ENCODE results near the gene MICAL3.

Gene MICAL3

DNA sequence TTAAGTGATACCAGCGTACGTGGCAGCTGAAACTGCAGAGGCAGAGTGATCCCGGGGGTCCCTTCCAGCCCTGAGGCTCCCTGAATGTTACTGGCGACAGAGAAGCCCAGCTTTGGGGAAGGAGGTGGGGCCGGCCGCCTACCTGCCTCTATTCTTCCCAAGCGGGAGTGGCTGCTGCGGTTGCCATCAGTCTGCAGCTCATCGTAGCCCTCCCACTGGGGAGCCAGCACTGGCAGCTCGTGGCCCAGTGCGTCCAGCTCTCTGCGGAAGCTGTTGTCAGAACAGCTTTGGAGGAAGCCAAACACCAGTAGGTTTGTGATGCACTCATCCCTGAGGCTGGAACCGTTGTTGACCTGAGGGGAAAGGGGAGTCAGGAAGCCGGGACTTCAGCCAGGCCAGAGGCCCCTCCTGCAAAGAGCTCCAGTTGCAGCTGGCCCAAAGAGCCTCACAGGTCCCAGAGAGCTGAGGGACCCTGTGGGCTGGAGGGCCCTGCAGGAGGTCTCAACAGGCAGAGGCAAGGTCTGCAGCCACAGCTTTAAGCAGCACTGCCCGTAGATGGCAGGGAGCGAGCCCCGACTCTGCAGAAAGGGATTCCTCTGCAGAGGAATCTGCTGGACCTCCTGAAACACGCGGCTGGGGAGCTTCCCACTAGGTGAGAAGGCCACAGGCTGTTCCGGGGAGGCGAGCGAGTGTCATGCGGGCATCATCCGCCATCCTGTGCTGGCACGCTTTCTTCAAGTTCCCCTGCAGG lies 280.5 kb downstream of the MICAL3 start:
- H3K27ac Mint-ChIP-seq (ENCODE audit: low read depth) = no peak overlapping the region

DNA sequence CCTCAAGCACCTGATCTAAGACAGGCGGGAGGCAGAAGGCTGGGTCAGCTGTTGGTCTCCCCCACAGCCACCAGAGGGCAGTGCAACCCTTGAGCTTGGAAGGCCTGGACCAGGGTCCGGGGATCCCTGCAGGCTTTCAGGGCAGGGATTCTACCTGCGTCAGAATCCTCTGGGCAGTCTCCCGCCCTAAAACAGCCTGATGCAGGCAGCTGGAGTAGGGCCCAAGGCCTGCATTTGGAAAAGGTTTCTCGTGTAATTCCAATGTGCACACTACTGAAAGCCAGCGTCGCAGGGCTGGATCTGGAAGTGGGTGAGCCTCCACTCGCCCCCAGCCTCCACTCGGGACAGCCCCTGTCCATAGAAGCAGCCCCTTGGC lies 281.8 kb downstream of the MICAL3 start:
- H3K4me3 Mint-ChIP-seq = no peak overlapping the region
- H3K9me3 Mint-ChIP-seq = no peaks in the 10 kb centered on the region
- ATAC-seq (replicated peaks; ENCODE audit: extremely low read depth, poor library complexity, severe bottlenecking) = peak; percentile 58

More for the DNA sequence above, 280.5 kb downstream of the MICAL3 start:
- Mint-ChIP-seq H3K36me3 (ENCODE audit: insufficient read depth) (peaks cover 13% of the 10 kb centered on the region), H3K27me3 (no peaks in the 10 kb centered on the region), H3K9me3 (no peaks in the 10 kb centered on the region), H3K4me1 (peaks cover 14% of the 10 kb centered on the region), H3K4me3 (no peak overlapping the region)
- ATAC-seq (replicated peaks; ENCODE audit: extremely low read depth, poor library complexity, severe bottlenecking) = no peak
- DNase-seq (ENCODE audit: low spot score in 2 of 2) = no peak

DNA sequence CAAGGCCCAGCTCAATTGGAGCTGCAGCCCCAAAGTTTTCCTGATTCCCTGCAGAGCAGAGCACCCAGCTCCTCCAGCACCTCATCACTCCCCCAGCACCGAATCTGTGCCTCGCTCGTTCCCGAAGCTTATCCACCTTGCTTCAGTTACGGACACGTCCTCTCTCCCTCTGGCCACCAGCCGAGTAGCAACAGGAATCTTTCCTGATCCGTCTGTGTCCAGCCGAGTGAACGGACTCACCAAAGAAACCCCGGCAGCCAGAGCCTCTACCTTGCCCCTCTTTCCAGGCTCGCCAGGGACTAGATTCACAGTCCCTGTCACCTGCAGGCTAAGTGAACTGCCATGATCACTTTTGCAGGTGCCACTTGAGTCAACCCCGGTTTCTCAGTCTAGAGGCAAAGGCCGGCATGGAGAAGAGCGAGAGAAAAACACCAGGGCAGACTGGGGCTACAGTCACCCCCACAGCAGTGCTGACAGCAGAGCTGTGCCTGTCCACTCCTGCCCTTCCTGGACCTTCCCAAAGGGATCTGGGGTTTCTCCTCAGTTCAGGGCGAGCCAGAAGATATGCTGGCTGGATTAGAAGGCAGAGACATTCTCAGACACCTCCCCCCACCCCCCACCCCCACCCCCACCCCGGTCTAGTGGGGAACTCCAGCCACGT lies 282.4 kb downstream of the MICAL3 start:
- peak overlapping the region; percentile 88 for H3K27ac Mint-ChIP-seq (ENCODE audit: low read depth)
- DNase-seq (ENCODE audit: low spot score in 2 of 2) = no peak
- H3K9me3 Mint-ChIP-seq = no peaks in the 10 kb centered on the region
- H3K36me3 Mint-ChIP-seq (ENCODE audit: insufficient read depth) = peaks cover 21% of the 10 kb centered on the region
- no peaks in the 10 kb centered on the region for H3K27me3 Mint-ChIP-seq
- no peak overlapping the region for H3K4me3 Mint-ChIP-seq
- peaks cover 14% of the 10 kb centered on the region for H3K4me1 Mint-ChIP-seq
- ATAC-seq (replicated peaks; ENCODE audit: extremely low read depth, poor library complexity, severe bottlenecking) = no peak

More for the DNA sequence above, 281.8 kb downstream of the MICAL3 start:
- H3K4me1 Mint-ChIP-seq = peaks cover 14% of the 10 kb centered on the region
- DNase-seq (ENCODE audit: low spot score in 2 of 2) = peak; percentile 50 to 54
- H3K27me3 Mint-ChIP-seq = no peaks in the 10 kb centered on the region
- peaks cover 19% of the 10 kb centered on the region for H3K36me3 Mint-ChIP-seq (ENCODE audit: insufficient read depth)
- peak overlapping the region; percentile 88 for H3K27ac Mint-ChIP-seq (ENCODE audit: low read depth)

DNA sequence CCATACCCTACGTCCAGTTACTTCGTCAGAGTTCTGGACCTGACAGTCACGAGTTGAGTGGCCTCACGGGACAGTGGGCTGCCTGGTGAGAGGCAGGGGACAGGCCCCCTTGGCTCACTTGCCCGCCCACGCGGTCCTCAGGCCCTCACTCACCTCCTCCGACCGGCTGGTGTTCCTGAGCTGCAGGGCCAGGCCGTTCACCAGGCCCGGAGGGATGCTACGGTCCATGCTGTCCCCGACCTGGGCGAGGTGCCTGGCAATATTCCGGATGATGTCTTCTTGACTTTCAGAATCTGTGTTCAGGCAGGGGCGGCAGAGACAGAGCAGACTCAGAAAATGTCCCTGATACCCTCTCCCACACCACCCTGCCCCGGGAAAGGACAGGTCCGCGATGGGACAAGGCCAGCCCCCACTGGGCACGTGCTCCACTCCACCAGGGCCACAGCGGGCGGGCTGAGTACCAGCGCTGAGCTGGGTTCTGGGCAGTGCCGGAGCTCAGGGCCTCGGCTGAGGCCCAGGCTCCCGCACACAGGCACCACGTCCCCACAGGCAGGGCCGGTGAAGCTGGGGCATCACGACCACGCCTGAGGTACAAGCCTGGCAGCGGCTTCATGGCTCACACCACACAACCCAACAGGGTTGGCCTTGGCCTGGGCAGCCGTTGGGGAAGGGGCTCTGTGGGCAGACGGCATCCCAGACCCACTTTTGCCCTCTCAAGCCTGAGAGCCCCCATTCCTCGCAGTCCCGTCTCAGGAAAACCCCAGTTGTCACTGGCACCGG lies 285.0 kb downstream of the MICAL3 start:
- ATAC-seq (replicated peaks; ENCODE audit: extremely low read depth, poor library complexity, severe bottlenecking) = no peak
- H3K27ac Mint-ChIP-seq (ENCODE audit: low read depth) = peak overlapping the region; percentile 11
- H3K9me3 Mint-ChIP-seq = no peaks in the 10 kb centered on the region
- peaks cover 5% of the 10 kb centered on the region for H3K4me1 Mint-ChIP-seq
- peaks cover 25% of the 10 kb centered on the region for H3K36me3 Mint-ChIP-seq (ENCODE audit: insufficient read depth)
- no peak for DNase-seq (ENCODE audit: low spot score in 2 of 2)
- no peak overlapping the region for H3K4me3 Mint-ChIP-seq
- H3K27me3 Mint-ChIP-seq = no peaks in the 10 kb centered on the region

DNA sequence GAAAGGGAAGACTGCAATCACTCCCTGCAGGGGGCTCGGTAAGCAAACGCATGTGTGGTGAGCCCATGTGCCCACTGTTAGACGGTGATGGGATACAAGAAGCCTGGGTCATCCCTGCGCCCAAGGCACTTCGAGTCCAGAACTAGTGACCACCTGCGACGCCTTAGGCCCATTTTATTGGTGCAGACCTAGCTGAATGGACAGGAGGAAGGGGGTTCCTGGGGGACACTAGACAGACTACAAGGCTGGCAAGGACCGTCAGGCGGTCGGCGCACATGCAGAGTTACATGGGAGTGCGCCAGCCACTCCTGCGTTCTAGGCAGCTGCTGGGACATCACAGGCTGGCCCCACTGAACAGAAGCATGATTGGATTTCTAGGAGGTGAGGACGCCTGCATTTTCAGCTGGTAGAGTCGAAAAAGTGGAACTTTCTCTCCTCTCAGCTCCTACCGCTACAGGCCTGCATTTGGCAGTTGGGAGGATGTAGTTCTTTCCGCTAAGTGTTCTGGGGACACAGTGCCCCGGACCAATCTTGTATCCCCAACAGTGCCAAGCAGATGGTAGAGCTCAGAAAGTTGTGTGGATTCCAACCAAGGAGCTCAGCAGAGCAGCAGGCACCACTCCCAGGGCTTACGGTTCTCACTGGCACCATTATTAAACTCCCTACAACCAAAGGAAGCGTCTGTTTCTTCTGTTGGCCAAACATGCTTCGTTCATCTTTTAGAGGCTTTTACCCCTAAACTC lies 285.8 kb downstream of the MICAL3 start:
- Mint-ChIP-seq H3K4me3 (no peak overlapping the region), H3K9me3 (no peaks in the 10 kb centered on the region), H3K27ac (ENCODE audit: low read depth) (peak overlapping the region; percentile 19), H3K4me1 (peaks cover 4% of the 10 kb centered on the region), H3K36me3 (ENCODE audit: insufficient read depth) (peaks cover 25% of the 10 kb centered on the region), H3K27me3 (no peaks in the 10 kb centered on the region)
- no peak for DNase-seq (ENCODE audit: low spot score in 2 of 2)
- no peak for ATAC-seq (replicated peaks; ENCODE audit: extremely low read depth, poor library complexity, severe bottlenecking)
